ENCODE results near the gene FAM120A.

FAM120A gene

GRCh38 chr9:93582115-93582514 is 130.6 kb downstream of the FAM120A start:
- DNase-seq = no peak

- DNase-seq = no peak
Measured at GRCh38 chr9:93582550-93582949, 131.1 kb downstream of the FAM120A start.

- no peak for DNase-seq
Measured at GRCh38 chr9:93585259-93585658, 133.8 kb downstream of the FAM120A start.

GRCh38 chr9:93585695-93586094 is 134.2 kb downstream of the FAM120A start:
- DNase-seq = no peak

- no peak for DNase-seq
Measured at GRCh38 chr9:93586290-93587057, 135.0 kb downstream of the FAM120A start.

GRCh38 chr9:93587284-93587650 is 135.8 kb downstream of the FAM120A start:
- DNase-seq = no peak

GRCh38 chr9:93587651-93588347 is 136.3 kb downstream of the FAM120A start:
- DNase-seq = no peak

- DNase-seq = no peak
Measured at GRCh38 chr9:93588641-93589609, 137.4 kb downstream of the FAM120A start.

- DNase-seq = no peak
Measured at GRCh38 chr9:93589688-93590087, 138.2 kb downstream of the FAM120A start.

GRCh38 chr9:93590609-93591234 is 139.2 kb downstream of the FAM120A start:
- DNase-seq = no peak

GRCh38 chr9:93591301-93592007 is 140.0 kb downstream of the FAM120A start:
- DNase-seq = no peak

- DNase-seq = no peak
Measured at GRCh38 chr9:93592008-93592642, 140.6 kb downstream of the FAM120A start.

- no peak for DNase-seq
Measured at GRCh38 chr9:93592643-93593021, 141.1 kb downstream of the FAM120A start.

GRCh38 chr9:93593144-93593658 is 141.7 kb downstream of the FAM120A start:
- DNase-seq = no peak

GRCh38 chr9:93594041-93594756 is 142.7 kb downstream of the FAM120A start:
- DNase-seq = peak; percentile 24

GRCh38 chr9:93595461-93595860 is 144.0 kb downstream of the FAM120A start:
- peak; percentile 7 for DNase-seq

GRCh38 chr9:93595861-93596365 is 144.4 kb downstream of the FAM120A start:
- DNase-seq = peak; percentile 12

GRCh38 chr9:93596399-93596798 is 144.9 kb downstream of the FAM120A start:
- peak; percentile 18 for DNase-seq

GRCh38 chr9:93597142-93597706 is 145.7 kb downstream of the FAM120A start:
- peak; percentile 14 for DNase-seq
